OCI-LY1 (cell line): ENCODE data around the gene VMP1.

ENCODE experiments used
- H2AFZ ChIP-seq: fragments of 200-600 bp; sonication (generic), shearing (Covaris generic); 2 replicates; pipeline ENCODE4 v1.6.0; 2014; ENCODE audit warnings: antibody characterized with exemption, mild to moderate bottlenecking, low read length
- H3F3A ChIP-seq: fragments of 200-600 bp; sonication (generic), shearing (Covaris generic); 2 replicates; pipeline ENCODE4 v1.6.0; 2014; ENCODE audit warnings: mild to moderate bottlenecking, antibody characterized with exemption, low read length, moderate library complexity; ENCODE audit not compliant: insufficient read depth
- H3K27ac ChIP-seq: fragments of 200-600 bp; sonication (generic); 2 replicates; pipeline ENCODE4 v1.5.1; 2014; ENCODE audit warnings: low read length, mixed run types, mild to moderate bottlenecking, low read depth; ENCODE audit not compliant: poor library complexity, severe bottlenecking
- H3K27me3 ChIP-seq: fragments of 200-600 bp; sonication (generic); 2 replicates; pipeline ENCODE4 v1.6.0; 2014; ENCODE audit warnings: antibody characterized with exemption, mild to moderate bottlenecking, low read length, moderate library complexity; ENCODE audit not compliant: insufficient read depth
- H3K36me3 ChIP-seq: fragments of 200-600 bp; sonication (generic); 2 replicates; pipeline ENCODE4 v1.6.1; 2014; ENCODE audit warnings: mild to moderate bottlenecking, antibody characterized with exemption, low read length, moderate library complexity, mixed read lengths; ENCODE audit not compliant: insufficient read depth
- H3K4me1 ChIP-seq: fragments of 200-600 bp; sonication (generic); 2 replicates; pipeline ENCODE4 v1.5.1; 2014; ENCODE audit warnings: mild to moderate bottlenecking, low read length, moderate library complexity; ENCODE audit not compliant: insufficient read depth, severe bottlenecking
- H3K4me2 ChIP-seq: fragments of 200-600 bp; sonication (generic), shearing (Covaris generic); 2 replicates; pipeline ENCODE4 v1.6.1; 2014; ENCODE audit warnings: low read length
- H3K4me3 ChIP-seq: fragments of 200-600 bp; sonication (generic); 2 replicates; pipeline ENCODE4 v1.5.1; 2014; ENCODE audit warnings: low read length, low read depth, mild to moderate bottlenecking, mixed read lengths; ENCODE audit not compliant: poor library complexity, severe bottlenecking
- H3K79me2 ChIP-seq: fragments of 200-600 bp; shearing (Covaris generic); 2 replicates; pipeline ENCODE4 v1.6.1; 2016; ENCODE audit warnings: mixed run types, low read length, mixed read lengths; ENCODE audit not compliant: insufficient read depth
- H3K9ac ChIP-seq: fragments of 200-600 bp; sonication (generic), shearing (Covaris generic); 2 replicates; pipeline ENCODE4 v1.6.1; 2014; ENCODE audit warnings: mild to moderate bottlenecking, low read length, mixed read lengths
- H3K9me2 ChIP-seq: fragments of 200-600 bp; sonication (generic), shearing (Covaris generic); 2 replicates; pipeline ENCODE4 v1.6.1; 2014; ENCODE audit warnings: low read depth, mild to moderate bottlenecking, low read length, mixed read lengths
- H3K9me3 ChIP-seq: fragments of 200-600 bp; shearing (Covaris generic); 2 replicates; pipeline ENCODE4 v1.6.1; 2014; ENCODE audit warnings: low read length, mixed read lengths
- H4K20me1 ChIP-seq: fragments of 200-600 bp; sonication (generic), shearing (Covaris generic); 2 replicates; pipeline ENCODE4 v1.6.0; 2016; ENCODE audit warnings: mild to moderate bottlenecking, low read length; ENCODE audit not compliant: insufficient read depth
- EZH2 ChIP-seq: fragments of 200-600 bp; sonication (generic), shearing (Covaris generic); IDR thresholded peaks from 2 replicates; pipeline ENCODE4 v1.8.0; 2017; ENCODE audit warnings: borderline replicate concordance, mixed run types, mild to moderate bottlenecking, antibody characterized with exemption, low read length, moderate library complexity, mixed read lengths
- TF ChIP-seq, protein P1 (sequence below): fragments of 200-600 bp; sonication (generic), shearing (Covaris generic); IDR thresholded peaks from 2 replicates; pipeline ENCODE4 v1.5.1; 2017; ENCODE audit warnings: mild to moderate bottlenecking, antibody characterized with exemption, low read length, moderate library complexity, mixed read lengths

Gene VMP1

DNA sequence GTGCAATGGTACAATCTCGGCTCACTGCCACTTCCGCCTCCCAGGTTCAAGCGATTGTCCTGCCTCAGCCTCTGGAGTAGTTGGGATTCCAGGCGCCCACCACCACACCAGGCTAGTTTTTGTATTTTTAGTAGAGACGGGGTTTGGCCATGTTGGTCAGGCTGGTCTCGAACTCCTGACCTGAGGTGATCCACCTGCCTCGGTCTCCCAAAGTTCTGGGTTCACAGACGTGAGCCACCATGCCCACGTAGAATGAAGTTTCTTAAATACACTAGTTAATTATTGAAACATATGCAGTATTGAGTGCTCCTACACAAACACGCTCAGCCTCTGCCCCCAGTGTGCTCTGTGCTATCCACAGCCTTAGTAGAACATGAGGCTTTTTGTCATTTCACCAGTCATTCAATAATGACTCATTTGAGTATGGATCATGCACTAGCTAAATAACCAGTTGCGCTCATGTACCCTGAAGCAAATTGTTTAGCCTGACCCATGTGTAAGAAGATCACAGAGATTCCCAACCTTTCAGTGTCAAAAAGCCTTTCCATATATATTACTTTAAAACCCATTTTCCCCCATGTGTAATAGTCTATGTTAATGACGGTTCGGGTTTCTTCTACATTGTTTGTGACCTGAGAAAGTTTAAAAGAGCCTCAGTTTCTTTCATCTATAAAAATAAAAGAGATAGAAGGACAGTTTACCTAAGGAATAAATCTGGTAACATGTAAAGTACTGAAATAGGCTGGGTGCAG lies 135.6 kb downstream of the VMP1 start:
- H3F3A ChIP-seq, result peaks cover 4% of the 10 kb centered on the region; the same call in 1 of the 2 replicates
- H3K4me1 ChIP-seq, result peaks cover 67% of the 10 kb centered on the region
- no peaks in the 10 kb centered on the region for H3K9me2 ChIP-seq
- H3K27me3 ChIP-seq, result no peaks in the 10 kb centered on the region
- H3K27ac ChIP-seq, result no peak overlapping the region
- no peak overlapping the region for H3K4me2 ChIP-seq
- no peaks in the 10 kb centered on the region for H3K79me2 ChIP-seq
- no peak overlapping the region for H2AFZ ChIP-seq
- no peak overlapping the region for H3K4me3 ChIP-seq
- no peaks in the 10 kb centered on the region for H3K9me3 ChIP-seq
- no peaks in the 10 kb centered on the region for H4K20me1 ChIP-seq
- H3K9ac ChIP-seq, result no peak overlapping the region
- TF ChIP-seq, protein P1, sequence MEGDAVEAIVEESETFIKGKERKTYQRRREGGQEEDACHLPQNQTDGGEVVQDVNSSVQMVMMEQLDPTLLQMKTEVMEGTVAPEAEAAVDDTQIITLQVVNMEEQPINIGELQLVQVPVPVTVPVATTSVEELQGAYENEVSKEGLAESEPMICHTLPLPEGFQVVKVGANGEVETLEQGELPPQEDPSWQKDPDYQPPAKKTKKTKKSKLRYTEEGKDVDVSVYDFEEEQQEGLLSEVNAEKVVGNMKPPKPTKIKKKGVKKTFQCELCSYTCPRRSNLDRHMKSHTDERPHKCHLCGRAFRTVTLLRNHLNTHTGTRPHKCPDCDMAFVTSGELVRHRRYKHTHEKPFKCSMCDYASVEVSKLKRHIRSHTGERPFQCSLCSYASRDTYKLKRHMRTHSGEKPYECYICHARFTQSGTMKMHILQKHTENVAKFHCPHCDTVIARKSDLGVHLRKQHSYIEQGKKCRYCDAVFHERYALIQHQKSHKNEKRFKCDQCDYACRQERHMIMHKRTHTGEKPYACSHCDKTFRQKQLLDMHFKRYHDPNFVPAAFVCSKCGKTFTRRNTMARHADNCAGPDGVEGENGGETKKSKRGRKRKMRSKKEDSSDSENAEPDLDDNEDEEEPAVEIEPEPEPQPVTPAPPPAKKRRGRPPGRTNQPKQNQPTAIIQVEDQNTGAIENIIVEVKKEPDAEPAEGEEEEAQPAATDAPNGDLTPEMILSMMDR, result no peak
- no peak for TF ChIP-seq EZH2
- peaks cover 11% of the 10 kb centered on the region; the same call in 1 of the 2 replicates for H3K36me3 ChIP-seq

GRCh38 chr17:59844884-59845594 lies 137.6 kb downstream of the VMP1 start:
- Histone ChIP-seq H3K27ac (peak overlapping the region; percentile 89), H3F3A (peaks cover 4% of the 10 kb centered on the region; the same call in 1 of the 2 replicates)

GRCh38 chr17:59845595-59846393 lies 138.3 kb downstream of the VMP1 start:
- Histone ChIP-seq H3K27me3 (no peaks in the 10 kb centered on the region), H3F3A (peaks cover 4% of the 10 kb centered on the region; the same call in 1 of the 2 replicates), H3K9me3 (no peaks in the 10 kb centered on the region), H3K79me2 (no peaks in the 10 kb centered on the region), H3K4me3 (no peak overlapping the region), H2AFZ (no peak overlapping the region), H3K4me1 (peaks cover 54% of the 10 kb centered on the region), H3K9ac (no peak overlapping the region), H4K20me1 (no peaks in the 10 kb centered on the region), H3K4me2 (peak overlapping the region; percentile 35; the same call in 1 of the 2 replicates), H3K9me2 (no peaks in the 10 kb centered on the region), H3K27ac (peak overlapping the region; percentile 89), H3K36me3 (no peaks in the 10 kb centered on the region)
- TF ChIP-seq, protein P1, result no peak
- no peak for TF ChIP-seq EZH2

More at GRCh38 chr17:59844884-59845594, 137.6 kb downstream of the VMP1 start:
- no peaks in the 10 kb centered on the region for H3K9me3 ChIP-seq
- no peaks in the 10 kb centered on the region for H3K79me2 ChIP-seq
- H3K27me3 ChIP-seq, result no peaks in the 10 kb centered on the region
- H4K20me1 ChIP-seq, result no peaks in the 10 kb centered on the region
- peaks cover 7% of the 10 kb centered on the region; the same call in 1 of the 2 replicates for H3K36me3 ChIP-seq
- TF ChIP-seq, protein P1, result no peak
- no peak for TF ChIP-seq EZH2
- H3K9ac ChIP-seq, result no peak overlapping the region
- H3K4me3 ChIP-seq, result no peak overlapping the region
- peaks cover 61% of the 10 kb centered on the region for H3K4me1 ChIP-seq
- no peak overlapping the region for H2AFZ ChIP-seq
- H3K4me2 ChIP-seq, result peak overlapping the region; percentile 5; the same call in 1 of the 2 replicates
- no peaks in the 10 kb centered on the region for H3K9me2 ChIP-seq
